Measurements from ENCODE around the gene RAD50.

- TF ChIP-seq TAF1 (IDR thresholded peaks at IDR 0.05; ENCODE audit: borderline replicate concordance, low read depth, low read length) (no peak), CTCF (IDR thresholded peaks at IDR 0.05) (no peak), MEF2A (IDR thresholded peaks at IDR 0.05; ENCODE audit: borderline replicate concordance, low read depth) (no peak), GABPA (IDR thresholded peaks at IDR 0.05; ENCODE audit: low read depth) (no peak)
These were observed 38.8 kb downstream of the RAD50 start for GRCh38 chr5:132595624-132596023.
